Measurements from ENCODE around the gene TLL2. TPM values are rescaled to one million over a fixed set of nuclear protein-coding genes. Genes with fewer than 3 reads are reported as not detected.

Gene TLL2
- total RNA-seq, 1 donor from 2014 or later: 0.25 TPM

- Histone ChIP-seq H3K27ac (no peak overlapping the region), H3K9me3 (no peaks in the 10 kb centered on the region), H3K4me3 (no peak overlapping the region), H3K27me3 (no peaks in the 10 kb centered on the region), H3K36me3 (no peaks in the 10 kb centered on the region), H3K4me1 (no peaks in the 10 kb centered on the region)
- TF ChIP-seq POLR2A (IDR thresholded peaks at IDR 0.05) (no peak), POLR2AphosphoS5 (IDR thresholded peaks at IDR 0.05; ENCODE audit: insufficient read depth in 1 of 2, low read depth in 1 of 2) (no peak), CTCF (IDR thresholded peaks at IDR 0.05) (no peak)
- intact Hi-C loops (cut with DNase I): no loop called here
- DNase-seq (ENCODE audit: extremely low spot score in 2 of 2): no peak
These were observed 196.5 kb downstream of the TLL2 start for GRCh38 chr10:96317067-96317833.

Other genes starting within 250 kb of the TLL2 start
- gene BLNK, start 242.4 kb downstream of the TLL2 start, total RNA-seq: 8.8 TPM
- gene DNTT, start 209.5 kb downstream of the TLL2 start, total RNA-seq: not detected
- not detected for gene OPALIN, start 154.9 kb downstream of the TLL2 start, total RNA-seq
- 58.4 TPM for gene TM9SF3, start 73.1 kb upstream of the TLL2 start, total RNA-seq
- gene PIK3AP1, start 206.6 kb upstream of the TLL2 start, total RNA-seq: 5.9 TPM